GM15510 (cell line): ENCODE measurements around the gene EIF4B.

Experiments used
- POLR2A ChIP-seq: IDR thresholded peaks from 3 replicates; pipeline ENCODE4 v1.6.1; 2011; ENCODE audit warnings: borderline replicate concordance; ENCODE audit not compliant: insufficient read length; ENCODE audit errors: extremely low read depth

EIF4B gene

DNA sequence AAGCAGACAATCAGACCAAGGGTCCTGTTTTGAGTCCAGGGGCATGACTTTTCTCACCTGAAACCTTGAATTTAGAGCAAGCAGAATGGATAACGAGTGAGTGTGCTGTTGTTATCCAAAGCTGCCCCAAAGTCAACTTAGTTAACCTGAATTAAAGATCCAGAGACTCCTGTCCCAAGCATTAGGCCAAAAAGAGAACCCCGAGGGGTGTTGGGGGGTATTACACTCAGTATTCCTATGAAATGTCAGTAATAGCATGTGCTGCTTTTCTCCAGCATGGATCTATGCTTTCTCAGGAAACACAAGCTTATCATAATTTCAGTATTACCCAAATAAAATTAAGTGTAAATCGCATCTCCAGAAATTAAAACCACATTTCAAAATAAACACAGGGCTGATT, 19.0 kb downstream of the EIF4B start:
- TF ChIP-seq POLR2A: no peak

DNA sequence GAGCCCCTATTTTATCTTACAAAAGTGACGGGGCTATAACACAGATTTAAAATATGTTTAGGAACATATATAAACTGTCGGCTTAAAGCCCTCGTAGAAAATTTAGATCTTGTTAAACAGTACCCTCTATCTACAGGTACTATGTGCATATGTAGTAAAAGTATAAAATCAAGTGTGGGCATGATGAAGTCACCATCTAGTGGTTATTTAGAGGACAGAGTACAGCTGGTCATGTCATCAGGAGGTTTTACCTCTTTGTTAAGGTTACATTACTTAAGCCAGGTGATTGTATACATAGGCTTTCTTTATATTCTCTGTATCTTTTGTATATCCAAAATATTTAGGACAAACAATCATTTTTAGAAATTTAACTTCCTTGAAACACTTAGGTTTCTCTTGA, 25.4 kb downstream of the EIF4B start:
- no peak for TF ChIP-seq POLR2A

DNA sequence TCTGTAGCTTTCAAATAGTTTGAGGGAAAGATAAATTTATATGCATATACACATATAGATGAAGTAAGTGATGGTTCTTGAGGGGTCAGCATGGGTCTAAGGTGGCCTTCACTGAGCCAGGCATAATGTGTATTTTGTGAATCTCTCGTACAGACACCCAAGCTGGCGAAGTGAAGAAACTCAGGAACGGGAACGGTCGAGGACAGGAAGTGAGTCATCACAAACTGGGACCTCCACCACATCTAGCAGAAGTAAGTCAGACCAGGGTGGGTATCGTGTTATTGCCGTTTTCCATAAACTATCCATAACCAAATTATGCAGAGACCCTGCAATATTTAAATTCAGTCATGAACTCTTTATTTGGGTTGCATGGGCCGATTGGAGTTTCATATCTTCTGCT, 28.2 kb downstream of the EIF4B start:
- TF ChIP-seq POLR2A: no peak

DNA sequence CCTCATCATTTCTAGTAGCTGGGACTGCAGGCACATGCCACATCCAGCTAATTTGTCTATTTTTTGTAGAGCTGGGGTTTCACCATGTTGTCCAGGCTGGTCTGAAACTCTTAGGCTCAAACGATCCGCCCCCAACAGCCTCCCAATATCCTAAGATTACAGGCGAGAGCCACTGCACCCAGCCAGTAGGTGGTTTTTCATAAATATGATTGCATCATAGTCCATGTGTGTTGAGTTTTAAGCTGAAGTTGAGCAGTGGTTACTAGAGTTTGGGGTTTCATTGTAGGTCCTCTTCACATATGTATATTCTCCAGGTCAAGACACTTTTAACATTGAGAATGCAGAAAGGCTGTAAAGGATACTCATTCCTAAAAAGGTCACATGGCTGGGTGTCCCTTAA, 30.5 kb downstream of the EIF4B start:
- TF ChIP-seq POLR2A: no peak

DNA sequence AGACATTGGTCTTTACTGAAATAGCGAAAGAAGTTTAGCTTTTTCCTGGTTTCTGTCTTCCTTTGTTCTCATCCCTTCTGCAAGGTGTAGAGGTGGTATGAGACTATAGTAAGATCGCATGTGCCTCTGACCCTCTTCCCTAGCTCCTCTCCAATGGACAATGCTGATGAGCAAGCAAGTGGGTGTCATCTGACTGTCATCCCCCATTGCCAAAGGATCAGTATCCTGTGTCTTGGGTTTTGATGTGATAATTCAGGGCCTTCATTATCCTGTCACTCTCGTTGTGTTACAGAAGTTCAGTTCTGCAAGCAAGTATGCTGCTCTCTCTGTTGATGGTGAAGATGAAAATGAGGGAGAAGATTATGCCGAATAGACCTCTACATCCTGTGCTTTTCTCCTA, 33.6 kb downstream of the EIF4B start:
- no peak for TF ChIP-seq POLR2A

DNA sequence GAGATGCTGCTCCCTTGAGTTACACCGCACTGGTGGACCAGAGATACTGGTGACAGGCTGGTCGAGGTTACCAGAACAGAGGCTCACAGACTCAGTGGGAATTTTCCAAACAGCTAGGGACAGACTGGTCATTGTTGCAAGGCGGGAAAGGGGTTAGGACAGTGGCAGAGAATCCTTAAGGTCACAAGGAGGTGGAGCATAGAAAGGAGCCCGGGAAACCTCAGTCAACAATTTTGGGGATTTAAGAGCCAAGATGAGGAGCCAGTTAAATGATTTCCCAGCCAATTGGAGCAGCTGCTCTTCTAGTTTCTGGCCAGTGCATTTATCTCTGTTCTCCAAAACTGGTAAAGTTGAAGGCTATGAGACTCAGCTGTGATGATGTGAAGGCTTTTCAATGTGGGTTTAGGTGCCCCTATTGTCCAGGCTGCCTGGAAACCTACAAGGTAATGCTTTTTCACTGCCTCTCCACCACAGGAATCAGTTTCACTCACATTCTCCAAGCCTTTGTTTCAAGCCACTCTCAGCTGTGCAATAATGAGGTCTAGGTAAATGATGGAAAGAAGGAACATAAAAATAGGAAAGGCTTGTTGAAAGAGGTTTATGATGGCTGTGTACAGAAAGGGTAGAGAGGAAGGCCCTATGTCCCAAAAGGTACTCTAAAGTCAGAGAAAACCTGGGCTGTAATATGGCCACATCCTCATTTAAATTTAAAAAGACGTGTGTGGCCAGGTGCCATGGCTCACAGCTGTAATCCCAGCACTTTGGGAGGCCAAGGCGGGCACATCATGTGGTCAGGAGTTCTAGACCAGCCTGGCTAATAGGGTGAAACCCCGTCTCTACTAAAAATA, 36.6 kb downstream of the EIF4B start:
- no peak for TF ChIP-seq POLR2A

DNA sequence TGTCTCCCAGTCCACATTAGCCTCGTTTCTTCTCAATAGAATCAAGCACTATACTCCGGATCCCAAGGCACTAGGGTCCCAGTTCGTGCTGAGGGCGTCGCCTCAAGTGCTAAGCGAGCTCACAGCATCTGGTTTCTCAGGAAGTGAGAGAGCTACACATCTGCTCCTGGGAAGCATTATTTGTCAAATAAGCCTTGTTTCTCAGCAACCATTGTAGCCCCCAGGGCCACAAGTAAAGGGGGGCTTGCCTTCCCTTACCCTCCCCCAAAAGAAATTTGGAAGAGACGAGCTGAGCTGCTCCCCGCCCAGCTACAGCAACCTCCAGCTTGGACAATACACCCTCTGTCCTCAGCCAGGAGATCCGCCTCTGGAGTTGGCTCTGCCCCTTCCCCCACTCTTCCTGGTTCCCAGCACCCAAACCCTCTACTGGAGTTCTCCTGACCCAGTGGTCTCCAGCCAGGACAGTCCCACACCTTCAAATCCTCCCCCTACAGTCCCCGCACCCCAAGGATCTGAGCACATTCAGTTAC, 37.9 kb downstream of the EIF4B start:
- no peak for TF ChIP-seq POLR2A

DNA sequence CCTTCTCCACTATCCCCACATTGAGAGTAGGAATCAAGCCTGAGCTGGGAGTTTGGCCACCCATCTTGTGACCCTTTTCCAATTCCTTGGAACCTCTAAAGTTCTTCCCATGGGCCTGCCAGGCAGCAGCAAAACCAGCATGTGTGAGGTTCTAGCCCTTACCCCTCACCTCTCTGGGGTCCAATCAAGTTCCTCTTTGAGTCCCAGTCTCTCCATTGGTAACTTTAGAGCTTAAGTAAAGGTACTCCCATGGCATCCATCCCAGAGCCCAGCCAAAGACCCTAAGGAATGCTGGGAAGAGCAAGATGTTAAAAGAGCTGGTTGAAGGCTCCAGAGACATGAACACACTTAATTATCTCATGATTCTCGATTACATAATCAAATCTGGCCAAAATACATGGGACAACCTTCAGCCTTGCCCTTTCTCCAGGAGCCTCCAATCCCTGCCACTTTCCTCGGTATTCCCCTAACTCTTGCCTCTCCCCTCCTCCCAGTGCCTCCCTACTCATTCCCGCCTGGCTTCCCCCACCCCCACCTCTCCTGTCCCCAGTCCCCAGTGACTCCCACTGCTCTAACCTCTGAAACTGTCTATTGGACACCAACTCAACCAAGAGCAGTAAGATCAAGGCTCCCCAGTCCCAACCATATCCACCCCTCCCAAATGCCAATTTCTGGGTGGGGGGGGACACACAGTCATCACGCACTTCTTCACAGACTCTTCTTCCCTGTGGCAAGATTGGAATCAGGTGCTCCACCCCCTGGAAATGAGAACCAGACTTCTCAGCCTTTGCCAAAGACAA, 38.8 kb downstream of the EIF4B start:
- no peak for TF ChIP-seq POLR2A

DNA sequence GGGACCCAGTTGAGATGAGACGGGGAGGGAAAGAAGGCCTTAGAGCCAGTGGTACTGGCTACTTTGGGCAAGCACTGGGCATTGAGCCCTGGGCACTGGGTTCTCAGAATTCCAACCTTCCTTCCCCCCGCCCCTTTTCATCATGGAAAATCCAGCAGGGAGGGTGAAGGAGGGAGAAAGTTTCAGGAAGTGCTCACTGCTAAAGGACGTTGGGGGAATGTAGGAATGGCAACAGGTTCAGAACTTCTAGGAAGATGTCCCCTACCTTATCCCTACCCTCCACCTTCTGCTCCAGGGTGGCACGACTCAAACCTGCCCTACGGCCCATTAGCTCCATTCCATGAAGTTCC, 39.4 kb downstream of the EIF4B start:
- no peak for TF ChIP-seq POLR2A

DNA sequence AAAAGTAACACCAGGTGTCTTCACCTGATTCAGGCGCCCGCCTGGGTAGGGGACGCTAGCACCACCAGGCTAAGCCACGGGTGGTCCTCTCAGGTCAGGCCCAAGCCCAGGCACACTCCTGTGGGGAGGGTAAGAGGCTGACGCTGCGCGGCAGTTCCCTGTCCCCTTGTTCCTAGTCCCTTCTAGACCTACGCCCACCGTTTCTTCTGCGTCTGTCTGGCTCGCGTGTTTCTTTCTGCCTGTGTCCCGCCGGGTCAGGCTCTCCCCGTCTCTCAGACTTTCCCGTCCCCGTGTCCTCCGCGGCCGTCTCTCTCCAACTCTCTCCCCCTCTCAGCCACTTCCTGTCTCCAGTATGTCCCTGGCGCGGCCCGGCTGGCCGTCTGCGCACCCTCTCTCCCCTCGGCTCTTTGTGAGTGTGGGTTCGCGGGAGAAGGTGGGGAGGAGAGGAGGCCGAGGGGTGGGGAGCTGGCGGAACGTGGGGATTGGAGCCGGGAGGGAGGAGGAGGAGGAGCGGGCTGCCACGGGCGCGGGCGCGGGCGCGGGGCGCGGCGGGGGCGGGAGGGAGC, 40.5 kb downstream of the EIF4B start:
- TF ChIP-seq POLR2A: no peak

DNA sequence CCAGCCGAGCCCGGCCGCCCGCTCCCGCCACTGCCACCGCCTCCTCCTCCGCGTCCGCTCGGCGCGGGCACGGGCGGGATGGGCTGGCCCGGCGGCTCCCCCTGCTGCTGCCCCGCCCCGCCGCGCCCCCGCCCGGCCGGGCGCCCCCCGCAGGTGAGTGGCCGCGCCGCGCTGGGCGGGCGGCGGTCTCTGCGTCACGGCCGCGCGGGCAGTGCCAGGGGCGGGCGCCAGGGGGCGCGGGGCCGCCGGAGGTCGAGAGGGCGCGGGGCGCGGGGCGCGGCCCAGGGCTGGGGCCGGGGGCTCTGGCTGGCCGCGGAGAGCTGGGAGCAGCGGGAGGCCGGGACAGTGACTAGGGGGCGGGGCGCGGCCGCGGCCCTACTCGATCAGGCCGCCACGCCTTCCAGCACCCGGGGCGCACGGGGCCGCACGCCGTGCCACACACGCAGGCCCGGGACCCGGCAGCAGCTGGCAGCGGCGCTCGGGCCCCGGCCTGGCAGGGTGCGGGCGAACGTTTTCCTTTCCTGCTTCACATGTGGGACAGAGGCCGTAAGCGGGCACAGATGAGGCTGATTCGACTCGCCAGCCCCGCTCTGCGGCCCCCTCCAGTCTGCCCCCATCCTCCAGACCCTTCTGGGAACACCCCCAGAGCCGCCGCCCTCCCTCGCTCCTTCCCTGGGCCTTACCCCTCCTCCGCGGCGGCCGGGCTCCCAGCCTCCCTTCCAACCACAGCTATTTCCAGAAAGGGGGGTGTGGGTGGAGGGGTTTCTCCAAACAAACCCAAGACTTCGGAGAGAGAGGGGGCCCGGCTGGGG, 41.2 kb downstream of the EIF4B start:
- TF ChIP-seq POLR2A: no peak

DNA sequence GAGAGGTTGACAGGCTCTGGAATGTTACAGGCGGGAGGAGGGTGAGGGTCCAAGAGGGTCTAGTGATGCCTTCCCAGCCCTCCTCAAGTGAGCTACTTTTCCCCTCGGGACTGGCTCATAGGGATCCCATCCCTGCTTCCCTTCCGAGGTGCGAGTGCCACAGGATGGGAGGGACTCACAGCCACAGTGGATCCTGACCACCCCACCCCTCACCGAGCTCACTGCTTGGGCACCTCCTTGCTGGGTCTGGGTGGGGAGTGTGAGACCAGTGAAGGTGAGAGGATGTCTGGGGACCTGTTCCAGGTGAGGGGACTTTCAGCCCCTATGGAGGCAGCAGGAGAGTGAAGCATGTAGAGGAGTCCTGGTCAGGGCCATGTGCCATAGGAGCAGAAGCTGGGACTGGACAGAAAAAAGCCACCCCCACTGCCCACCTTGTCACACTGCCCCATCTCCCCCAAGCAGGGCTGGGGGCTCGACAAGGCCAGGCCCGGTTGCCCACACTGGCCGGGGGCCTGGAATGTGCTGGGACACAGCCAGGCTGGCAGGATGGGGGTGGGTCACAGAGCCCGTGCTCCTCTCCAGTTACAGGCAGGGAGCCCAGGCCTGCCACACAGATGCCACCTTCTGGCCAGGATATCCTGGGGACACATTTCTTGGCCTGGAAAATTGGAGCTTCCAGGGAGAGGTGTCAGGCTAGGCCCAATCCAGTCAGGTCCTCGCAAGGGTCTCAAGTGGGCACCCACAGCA, 42.0 kb downstream of the EIF4B start:
- TF ChIP-seq POLR2A: no peak

DNA sequence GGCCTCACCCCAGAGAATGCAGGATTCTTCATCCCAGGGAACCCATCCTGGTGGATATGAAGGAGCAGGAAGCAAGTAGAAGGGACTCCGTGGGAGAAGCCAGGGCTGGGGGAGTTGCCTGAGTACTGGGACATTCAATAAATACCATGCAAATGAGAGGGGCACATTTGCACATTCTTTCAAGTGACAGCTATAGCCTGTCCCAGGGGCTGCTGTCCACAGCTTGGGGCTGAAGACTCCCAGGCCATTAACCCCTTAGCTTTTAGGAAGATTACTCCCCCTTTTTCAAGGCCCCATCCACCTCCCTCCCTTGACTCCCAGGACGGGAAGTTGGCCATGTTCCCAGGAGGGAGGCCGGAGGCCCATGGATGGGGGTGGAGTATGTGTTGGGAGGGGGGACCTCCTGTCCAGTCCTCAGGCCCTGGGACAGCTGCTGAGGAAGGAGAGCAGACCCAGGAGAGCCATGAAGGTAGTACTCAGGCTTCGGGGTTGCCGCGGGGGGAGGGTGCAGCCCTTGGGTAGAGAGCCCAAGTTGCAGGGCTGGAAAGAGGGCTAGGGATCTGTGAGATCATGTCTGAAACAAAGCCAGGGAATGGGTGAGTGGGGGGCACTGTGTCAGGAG, 42.6 kb downstream of the EIF4B start:
- no peak for TF ChIP-seq POLR2A
